Measurements from ENCODE around the gene DKK2.

Gene DKK2

GRCh38 chr4:107068116-107068515, 32.0 kb upstream of the DKK2 start:
- H3K27ac ChIP-seq = no peak overlapping the region
- no peaks in the 10 kb centered on the region for H3K4me1 ChIP-seq (ENCODE audit: control insufficient read depth in 1 of 2, insufficient read depth in 1 of 2, low read depth in 1 of 2, low read length in 1 of 2)
- H3K9me3 ChIP-seq = no peaks in the 10 kb centered on the region
- no peak for TF ChIP-seq CTCF (IDR thresholded peaks at IDR 0.05)
- no peaks in the 10 kb centered on the region for H3K36me3 ChIP-seq
- no peak overlapping the region for H3K4me3 ChIP-seq (ENCODE audit: low read depth in 1 of 2, low read length in 1 of 2)
- no peaks in the 10 kb centered on the region for H3K27me3 ChIP-seq

GRCh38 chr4:107066621-107067020, 30.5 kb upstream of the DKK2 start:
- H3K36me3 ChIP-seq = no peaks in the 10 kb centered on the region
- H3K27me3 ChIP-seq = no peaks in the 10 kb centered on the region
- no peak overlapping the region for H3K27ac ChIP-seq
- no peaks in the 10 kb centered on the region for H3K9me3 ChIP-seq
- H3K4me3 ChIP-seq (ENCODE audit: low read depth in 1 of 2, low read length in 1 of 2) = no peak overlapping the region
- H3K4me1 ChIP-seq (ENCODE audit: control insufficient read depth in 1 of 2, insufficient read depth in 1 of 2, low read depth in 1 of 2, low read length in 1 of 2) = no peaks in the 10 kb centered on the region
- no peak for TF ChIP-seq CTCF (IDR thresholded peaks at IDR 0.05)

- H3K36me3 ChIP-seq = no peaks in the 10 kb centered on the region
- H3K27me3 ChIP-seq = no peaks in the 10 kb centered on the region
- H3K4me3 ChIP-seq (ENCODE audit: low read depth in 1 of 2, low read length in 1 of 2) = no peak overlapping the region
- TF ChIP-seq CTCF (IDR thresholded peaks at IDR 0.05) = no peak
- H3K27ac ChIP-seq = no peak overlapping the region
- H3K4me1 ChIP-seq (ENCODE audit: control insufficient read depth in 1 of 2, insufficient read depth in 1 of 2, low read depth in 1 of 2, low read length in 1 of 2) = no peaks in the 10 kb centered on the region
- H3K9me3 ChIP-seq = no peaks in the 10 kb centered on the region
Measured at GRCh38 chr4:107065201-107065600, 29.1 kb upstream of the DKK2 start.

GRCh38 chr4:107060388-107060787, 24.3 kb upstream of the DKK2 start:
- no peak for TF ChIP-seq CTCF (IDR thresholded peaks at IDR 0.05)
- Histone ChIP-seq H3K9me3 (no peaks in the 10 kb centered on the region), H3K36me3 (no peaks in the 10 kb centered on the region)

GRCh38 chr4:107058828-107059227, 22.7 kb upstream of the DKK2 start:
- no peak overlapping the region for H3K4me3 ChIP-seq (ENCODE audit: low read depth in 1 of 2, low read length in 1 of 2)
- H3K27me3 ChIP-seq = no peaks in the 10 kb centered on the region
- H3K27ac ChIP-seq = no peak overlapping the region
- H3K9me3 ChIP-seq = no peaks in the 10 kb centered on the region
- H3K36me3 ChIP-seq = no peaks in the 10 kb centered on the region
- H3K4me1 ChIP-seq (ENCODE audit: control insufficient read depth in 1 of 2, insufficient read depth in 1 of 2, low read depth in 1 of 2, low read length in 1 of 2) = no peaks in the 10 kb centered on the region
- TF ChIP-seq CTCF (IDR thresholded peaks at IDR 0.05) = no peak

More at GRCh38 chr4:107060388-107060787, 24.3 kb upstream of the DKK2 start:
- Histone ChIP-seq H3K4me1 (ENCODE audit: control insufficient read depth in 1 of 2, insufficient read depth in 1 of 2, low read depth in 1 of 2, low read length in 1 of 2) (no peaks in the 10 kb centered on the region), H3K4me3 (ENCODE audit: low read depth in 1 of 2, low read length in 1 of 2) (no peak overlapping the region), H3K27me3 (no peaks in the 10 kb centered on the region), H3K27ac (no peak overlapping the region)

Measured in neutrophil (primary cell).